K562 (cell line): Measurements from ENCODE around the gene STK32C. TPM values are rescaled to one million over a fixed set of nuclear protein-coding genes. Genes with fewer than 3 reads are reported as not detected.

Experiments used
- ARID1B ChIP-seq: fragments of 450-650 bp; IDR thresholded peaks from 2 replicates; pipeline ENCODE4 v1.6.1; 2016; ENCODE audit warnings: antibody characterized with exemption, mild to moderate bottlenecking, inconsistent platforms
- CBFA2T3 ChIP-seq: fragments of 450-650 bp; IDR thresholded peaks from 2 replicates; pipeline ENCODE4 v1.6.1; 2017
- MGA ChIP-seq: fragments of 450-650 bp; IDR thresholded peaks from 2 replicates; pipeline ENCODE4 v1.6.1; 2016; ENCODE audit warnings: mild to moderate bottlenecking, moderate library complexity
- POLR2B ChIP-seq: fragments of 450-650 bp; IDR thresholded peaks from 2 replicates; pipeline ENCODE4 v1.6.1; 2018; ENCODE audit warnings: low read depth; ENCODE audit not compliant: partially characterized antibody
- REST ChIP-seq, 2 experiments: fragments of 450-650 bp; formaldehyde crosslinking in 1 of 2; IDR thresholded peaks; 2 replicates each; pipeline versions ENCODE4 v1.4.0 to v1.6.1; 2014 to 2020; ENCODE audit warnings: mild to moderate bottlenecking in 2 of 2, borderline replicate concordance in 1 of 2, low read depth in 1 of 2
- USF1 ChIP-seq: sonication (generic); formaldehyde crosslinking; IDR thresholded peaks from 2 replicates; pipeline ENCODE4 v1.9.0; 2022; ENCODE audit warnings: mild to moderate bottlenecking, missing genetic modification reagents
- polyA plus RNA-seq, 8 experiments: library from polyadenylated mRNA; depleted of rRNA in 4 of 8; stranded (reverse) in 5 of 8; unstranded in 3 of 8; fragments of >200 nt; fragmentation: Nextera tagmentation in 2 of 8; fragmentation: Illumina TruSeq in 1 of 8; extraction: Ambion mirVana in 2 of 8; extraction: Trizol in 1 of 8; gene quantifications; 2 replicates each; pipeline versions ENCODE4 v1.2.1 to v1.2.3, GENCODE V29; 2011 to 2014; ENCODE audit warnings: inconsistent platforms in 1 of 8, missing spikeins in 1 of 8
- total RNA-seq, 7 experiments: library from RNA; depleted of rRNA in 6 of 7; stranded (reverse); fragments of >200 nt in 6 of 7; fragmentation: Illumina TruSeq in 2 of 7; extraction: Trizol in 2 of 7; gene quantifications; 2 replicates each; pipeline versions ENCODE4 v1.2.1 to v1.2.3, GENCODE V29; 2011 to 2021; ENCODE audit warnings: low replicate concordance in 1 of 7

The STK32C gene
- total and polyA plus RNA-seq, 9 of the 15 experiments (the other 6 are each of a cell fraction or from before 2014, with no cell fraction given): 1.5 to 20.9 (median 6.5) TPM

- TF ChIP-seq MGA (0 out of 2 replicates have a peak, but pooled peaks have one; percentile 8), CBFA2T3 (peak; percentile 64), POLR2B (no peak), ARID1B (peak; percentile 49; the same call in 1 of the 2 replicates), REST (IDR thresholded peaks at IDR 0.05; ENCODE audit: borderline replicate concordance) (peak; percentile 47), REST (CRISPR knock-in tag; IDR thresholded peaks at IDR 0.05; ENCODE audit: low read depth) (no peak), USF1 (CRISPR knock-in tag) (no peak)
Observed at GRCh38 chr10:132328738-132329137, 21.0 kb upstream of the STK32C start (continued).
